ENCODE measurements around the gene EOGT. TPM values are rescaled to one million over a fixed set of nuclear protein-coding genes. Genes with fewer than 3 reads are reported as not detected.

Gene EOGT
- total RNA-seq, 4 donors from 2014 or later: 13.3 to 25.2 (median 20.1) TPM

DNA sequence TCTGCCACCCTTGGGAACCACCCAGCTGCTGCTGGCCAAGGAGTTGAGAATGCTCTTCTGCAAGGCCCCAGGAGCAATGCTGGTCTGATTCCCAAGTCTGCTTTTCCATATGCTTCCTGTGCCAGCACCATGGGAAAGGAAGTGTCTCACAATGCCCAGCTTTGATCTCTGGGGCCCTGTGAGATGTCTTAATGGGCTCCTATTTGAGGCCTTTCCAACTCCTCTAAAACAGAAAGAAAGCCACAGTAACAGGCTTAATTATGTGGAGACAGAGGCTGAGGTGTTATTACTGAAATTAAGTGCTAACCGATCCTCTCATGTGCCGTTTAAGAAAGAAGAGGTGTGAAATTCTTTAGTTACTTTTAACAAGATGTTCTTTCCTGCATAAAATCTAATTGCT lies 4.5 kb downstream of the EOGT start:
- no peak overlapping the region for H3K4me3 ChIP-seq
- H3K36me3 ChIP-seq: peaks cover 0 to 52% of the 10 kb centered on the region in 2 donors
- no peak for DNase-seq
- H3K27ac ChIP-seq: no peak overlapping the region
- no peaks in the 10 kb centered on the region for H3K27me3 ChIP-seq
- TF ChIP-seq, protein P1, sequence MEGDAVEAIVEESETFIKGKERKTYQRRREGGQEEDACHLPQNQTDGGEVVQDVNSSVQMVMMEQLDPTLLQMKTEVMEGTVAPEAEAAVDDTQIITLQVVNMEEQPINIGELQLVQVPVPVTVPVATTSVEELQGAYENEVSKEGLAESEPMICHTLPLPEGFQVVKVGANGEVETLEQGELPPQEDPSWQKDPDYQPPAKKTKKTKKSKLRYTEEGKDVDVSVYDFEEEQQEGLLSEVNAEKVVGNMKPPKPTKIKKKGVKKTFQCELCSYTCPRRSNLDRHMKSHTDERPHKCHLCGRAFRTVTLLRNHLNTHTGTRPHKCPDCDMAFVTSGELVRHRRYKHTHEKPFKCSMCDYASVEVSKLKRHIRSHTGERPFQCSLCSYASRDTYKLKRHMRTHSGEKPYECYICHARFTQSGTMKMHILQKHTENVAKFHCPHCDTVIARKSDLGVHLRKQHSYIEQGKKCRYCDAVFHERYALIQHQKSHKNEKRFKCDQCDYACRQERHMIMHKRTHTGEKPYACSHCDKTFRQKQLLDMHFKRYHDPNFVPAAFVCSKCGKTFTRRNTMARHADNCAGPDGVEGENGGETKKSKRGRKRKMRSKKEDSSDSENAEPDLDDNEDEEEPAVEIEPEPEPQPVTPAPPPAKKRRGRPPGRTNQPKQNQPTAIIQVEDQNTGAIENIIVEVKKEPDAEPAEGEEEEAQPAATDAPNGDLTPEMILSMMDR (IDR thresholded peaks at IDR 0.05 in 4 of 5, conservative IDR thresholded peaks at IDR 0.05 in 1 of 5): no peak
- no peak for TF ChIP-seq POLR2A (IDR thresholded peaks at IDR 0.05)
- intact Hi-C loops (cut with DNase I; ENCODE audit: low total_unique reads) (no loop called here), in situ Hi-C loops (cut with MboI; ENCODE audit: low sequenced_read_pairs in 4 of 4) (loop anchor here in 2 of 4 donors (25.0 kb wide), 1 partner anchor 303 kb away; no protein-coding TSS in a partner anchor)
- no peak for ATAC-seq
- H3K9me3 ChIP-seq: no peaks in the 10 kb centered on the region
- H3K4me1 ChIP-seq: peaks cover 24 to 34% of the 10 kb centered on the region in 2 donors

DNA sequence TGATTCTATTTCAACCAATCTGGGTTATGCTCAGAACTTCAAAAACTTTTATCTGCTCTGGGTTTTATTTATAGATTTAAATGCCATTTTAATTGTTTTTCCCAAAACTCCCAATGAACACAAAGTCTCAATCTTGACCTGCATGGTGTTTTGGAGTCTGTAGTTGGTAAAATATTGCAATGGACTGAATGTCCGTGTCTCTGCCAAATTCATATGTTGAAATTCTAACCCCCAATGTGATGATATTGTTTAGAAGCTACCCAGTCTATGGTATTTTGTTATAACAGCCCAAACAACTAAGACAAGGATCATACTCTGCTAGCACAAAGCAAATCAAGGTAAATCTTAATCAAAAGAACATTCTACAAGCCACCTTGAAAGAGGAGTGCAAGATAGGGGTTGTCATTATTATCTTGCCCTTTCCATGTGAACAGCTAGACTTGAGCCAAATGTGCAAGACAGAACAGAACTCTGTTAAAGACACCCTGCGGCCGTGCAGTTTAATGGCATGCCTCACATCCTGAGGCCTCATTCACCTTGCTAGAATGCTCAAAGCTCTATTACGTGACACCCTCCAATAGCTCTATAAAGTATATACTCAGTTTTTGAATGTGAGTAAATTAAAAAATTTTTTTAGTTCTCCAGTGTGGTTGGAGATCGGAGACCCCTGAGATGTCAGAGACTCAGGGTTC lies 7.5 kb downstream of the EOGT start:
- H3K4me3 ChIP-seq: no peak overlapping the region
- ATAC-seq (no peak), DNase-seq (no peak)
- intact Hi-C loops (cut with DNase I; ENCODE audit: low total_unique reads) (no loop called here), in situ Hi-C loops (cut with MboI; ENCODE audit: low sequenced_read_pairs in 4 of 4) (loop anchor here in 2 of 4 donors (25.0 kb wide), 1 partner anchor 306 kb away; no protein-coding TSS in a partner anchor)
- no peaks in the 10 kb centered on the region for H3K9me3 ChIP-seq
- no peaks in the 10 kb centered on the region for H3K27me3 ChIP-seq
- H3K4me1 ChIP-seq: peaks cover 16 to 22% of the 10 kb centered on the region in 2 donors
- no peak for TF ChIP-seq POLR2A (IDR thresholded peaks at IDR 0.05)
- TF ChIP-seq, protein P1 (IDR thresholded peaks at IDR 0.05 in 4 of 5, conservative IDR thresholded peaks at IDR 0.05 in 1 of 5): no peak
- H3K36me3 ChIP-seq: peaks cover 0 to 82% of the 10 kb centered on the region in 2 donors
- H3K27ac ChIP-seq: no peak overlapping the region

DNA sequence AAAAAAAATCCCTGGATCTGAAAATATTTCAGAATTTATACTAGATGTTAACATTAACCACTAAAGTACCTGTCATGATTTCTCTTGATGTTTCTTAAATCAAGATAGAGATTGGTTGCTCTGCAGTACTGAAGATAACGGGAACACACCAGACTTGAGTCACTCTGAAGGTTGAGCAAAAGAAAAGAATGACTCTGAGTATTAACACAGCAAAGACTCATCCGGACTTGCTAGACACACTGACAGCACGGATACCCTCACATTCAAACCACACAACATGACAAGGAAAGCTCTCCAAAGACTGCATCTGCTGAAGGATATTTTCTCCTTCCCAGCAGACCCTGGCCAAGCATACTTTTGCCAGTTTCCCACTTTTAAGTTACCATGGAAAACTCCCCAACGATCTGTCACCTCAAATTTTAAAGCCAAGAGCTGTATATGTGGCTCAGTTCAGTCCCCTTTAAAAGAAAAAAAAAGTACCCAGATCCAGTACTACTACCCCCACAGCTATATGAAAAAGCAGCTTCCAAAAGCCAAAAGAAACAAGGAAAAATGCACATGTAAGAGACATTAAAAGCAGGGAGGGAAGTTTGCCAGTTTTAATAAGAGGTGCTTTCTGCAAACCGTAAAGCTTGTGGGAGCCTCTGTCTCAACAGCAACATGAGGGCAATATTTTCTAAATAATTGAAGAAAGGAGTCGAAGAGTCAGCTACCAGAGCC lies 8.3 kb downstream of the EOGT start:
- intact Hi-C loops (cut with DNase I; ENCODE audit: low total_unique reads) (no loop called here), in situ Hi-C loops (cut with MboI; ENCODE audit: low sequenced_read_pairs in 4 of 4) (loop anchor here in 2 of 4 donors (25.0 kb wide), 1 partner anchor 307 kb away; no protein-coding TSS in a partner anchor)
- Histone ChIP-seq H3K9me3 (no peaks in the 10 kb centered on the region), H3K27me3 (no peaks in the 10 kb centered on the region), H3K36me3 (peaks cover 0 to 86% of the 10 kb centered on the region in 2 donors), H3K27ac (no peak overlapping the region), H3K4me1 (peaks cover 10 to 18% of the 10 kb centered on the region in 2 donors), H3K4me3 (no peak overlapping the region)
- ATAC-seq: no peak
- TF ChIP-seq POLR2A (IDR thresholded peaks at IDR 0.05): no peak
- no peak for DNase-seq

DNA sequence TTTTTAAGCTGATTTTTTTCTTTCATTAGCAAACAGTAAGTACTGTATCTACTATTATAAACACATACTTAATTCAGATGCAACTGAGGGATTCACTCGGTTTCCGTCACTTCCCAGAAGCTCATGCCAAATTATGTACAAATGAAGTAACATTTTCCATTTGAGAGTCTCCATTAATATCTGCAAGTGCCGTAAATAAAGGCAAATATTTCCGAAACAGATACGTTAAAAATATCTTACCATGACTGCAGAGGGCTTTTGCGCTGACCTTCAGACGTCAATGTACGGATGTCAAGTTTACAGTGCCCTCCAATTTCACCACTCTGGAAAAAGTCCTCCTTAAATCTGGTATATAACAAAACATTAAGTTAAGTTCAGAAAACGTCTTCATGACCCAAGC lies 9.3 kb downstream of the EOGT start:
- in situ Hi-C loops (cut with MboI; ENCODE audit: low sequenced_read_pairs in 4 of 4): loop anchor here in 2 of 4 donors (25.0 kb wide), 1 partner anchor 308 kb away; no protein-coding TSS in a partner anchor
- Histone ChIP-seq H3K9me3 (no peaks in the 10 kb centered on the region), H3K4me1 (peaks cover 2 to 7% of the 10 kb centered on the region in 2 donors), H3K27ac (no peak overlapping the region), H3K27me3 (no peaks in the 10 kb centered on the region), H3K4me3 (no peak overlapping the region), H3K36me3 (peaks cover 0 to 81% of the 10 kb centered on the region in 2 donors)
- ATAC-seq (no peak), DNase-seq (no peak)
- intact Hi-C loops (cut with DNase I; ENCODE audit: low total_unique reads): no loop called here
- no peak for TF ChIP-seq POLR2A (IDR thresholded peaks at IDR 0.05)
- TF ChIP-seq, protein P1 (IDR thresholded peaks at IDR 0.05 in 4 of 5, conservative IDR thresholded peaks at IDR 0.05 in 1 of 5): no peak

DNA sequence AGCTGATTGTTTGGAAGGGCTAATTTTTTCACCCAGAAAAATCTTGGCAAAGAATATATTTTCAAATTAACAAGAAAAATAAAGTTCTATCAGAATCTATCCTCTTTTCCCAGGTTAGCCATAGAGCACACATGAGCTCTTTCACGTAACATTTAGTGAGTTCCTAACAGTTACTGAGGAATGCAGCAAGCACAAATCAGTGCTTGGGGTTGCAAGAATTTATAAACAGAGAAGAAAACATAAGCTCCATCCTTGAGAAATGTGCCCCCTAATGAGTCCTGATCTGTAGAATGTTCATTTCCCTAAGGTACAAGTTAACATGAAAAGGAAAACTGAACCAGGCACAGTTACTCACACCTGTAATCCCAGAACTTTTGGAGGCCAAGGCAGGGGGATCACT lies 13.9 kb downstream of the EOGT start:
- Histone ChIP-seq H3K4me3 (no peak overlapping the region), H3K27me3 (no peaks in the 10 kb centered on the region), H3K4me1 (no peaks in the 10 kb centered on the region), H3K36me3 (peaks cover 0 to 76% of the 10 kb centered on the region in 2 donors), H3K9me3 (no peaks in the 10 kb centered on the region), H3K27ac (no peak overlapping the region)
- DNase-seq (no peak), ATAC-seq (no peak)
- TF ChIP-seq POLR2A (IDR thresholded peaks at IDR 0.05): no peak
- TF ChIP-seq, protein P1 (IDR thresholded peaks at IDR 0.05 in 4 of 5, conservative IDR thresholded peaks at IDR 0.05 in 1 of 5): no peak
- intact Hi-C loops (cut with DNase I; ENCODE audit: low total_unique reads) (no loop called here), in situ Hi-C loops (cut with MboI; ENCODE audit: low sequenced_read_pairs in 4 of 4) (loop anchor here in 2 of 4 donors (25.0 kb wide), 1 partner anchor 313 kb away; no protein-coding TSS in a partner anchor)
